Esophagus muscularis mucosa (tissue), 3 donors: ENCODE results near the gene RTN3.
"Not testable (repeated sequence)": the region's sequence is repeated elsewhere in the genome, so short reads cannot be mapped to it uniquely, and the experiment has no call there.

Experiments
- EP300 ChIP-seq: sonication (generic); formaldehyde crosslinking; IDR thresholded peaks from one replicate; pipeline ENCODE4 v1.6.1; 2017; ENCODE audit warnings: antibody characterized with exemption
- TF ChIP-seq, protein P1 (sequence below), 3 experiments: fragments of 200-600 bp in 2 of 3; fragments of 450-650 bp in 1 of 3; sonication (generic) in 2 of 3; IDR thresholded peaks; one replicate each; pipeline ENCODE4 v1.5.1; 2017 to 2019; ENCODE audit warnings: antibody characterized with exemption in 3 of 3, mild to moderate bottlenecking in 2 of 3, moderate library complexity in 1 of 3

DNA sequence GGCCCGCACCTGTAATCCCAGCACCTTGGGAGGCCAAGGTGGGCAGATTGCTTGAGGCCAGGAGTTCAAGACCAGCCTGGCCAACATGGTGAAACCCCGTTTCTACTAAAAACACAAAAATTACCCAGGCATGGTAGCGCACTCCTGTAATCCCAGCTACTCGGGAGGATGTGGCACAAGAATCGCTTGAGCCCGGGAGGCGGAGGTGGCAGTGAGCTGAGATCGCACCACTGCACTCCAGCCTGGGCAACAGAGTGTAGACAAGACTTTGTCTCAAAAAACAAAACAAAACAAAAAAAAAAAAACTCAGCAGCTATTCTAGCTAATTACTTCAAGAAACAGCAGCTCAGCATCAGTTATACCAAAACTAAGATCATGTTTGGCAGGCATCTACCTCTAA, 42.9 kb upstream of the RTN3 start:
- TF ChIP-seq, protein P1, sequence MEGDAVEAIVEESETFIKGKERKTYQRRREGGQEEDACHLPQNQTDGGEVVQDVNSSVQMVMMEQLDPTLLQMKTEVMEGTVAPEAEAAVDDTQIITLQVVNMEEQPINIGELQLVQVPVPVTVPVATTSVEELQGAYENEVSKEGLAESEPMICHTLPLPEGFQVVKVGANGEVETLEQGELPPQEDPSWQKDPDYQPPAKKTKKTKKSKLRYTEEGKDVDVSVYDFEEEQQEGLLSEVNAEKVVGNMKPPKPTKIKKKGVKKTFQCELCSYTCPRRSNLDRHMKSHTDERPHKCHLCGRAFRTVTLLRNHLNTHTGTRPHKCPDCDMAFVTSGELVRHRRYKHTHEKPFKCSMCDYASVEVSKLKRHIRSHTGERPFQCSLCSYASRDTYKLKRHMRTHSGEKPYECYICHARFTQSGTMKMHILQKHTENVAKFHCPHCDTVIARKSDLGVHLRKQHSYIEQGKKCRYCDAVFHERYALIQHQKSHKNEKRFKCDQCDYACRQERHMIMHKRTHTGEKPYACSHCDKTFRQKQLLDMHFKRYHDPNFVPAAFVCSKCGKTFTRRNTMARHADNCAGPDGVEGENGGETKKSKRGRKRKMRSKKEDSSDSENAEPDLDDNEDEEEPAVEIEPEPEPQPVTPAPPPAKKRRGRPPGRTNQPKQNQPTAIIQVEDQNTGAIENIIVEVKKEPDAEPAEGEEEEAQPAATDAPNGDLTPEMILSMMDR (IDR thresholded peaks at IDR 0.05): not testable (repeated sequence)
- TF ChIP-seq EP300: not testable (repeated sequence)
